ENCODE results near the gene NDUFA12. TPM values are rescaled to one million over a fixed set of nuclear protein-coding genes. Genes with fewer than 3 reads are reported as not detected.

NDUFA12 gene
- total RNA-seq, 3 donors from 2014 or later, result 72.4 to 104 (median 75.1) TPM

DNA sequence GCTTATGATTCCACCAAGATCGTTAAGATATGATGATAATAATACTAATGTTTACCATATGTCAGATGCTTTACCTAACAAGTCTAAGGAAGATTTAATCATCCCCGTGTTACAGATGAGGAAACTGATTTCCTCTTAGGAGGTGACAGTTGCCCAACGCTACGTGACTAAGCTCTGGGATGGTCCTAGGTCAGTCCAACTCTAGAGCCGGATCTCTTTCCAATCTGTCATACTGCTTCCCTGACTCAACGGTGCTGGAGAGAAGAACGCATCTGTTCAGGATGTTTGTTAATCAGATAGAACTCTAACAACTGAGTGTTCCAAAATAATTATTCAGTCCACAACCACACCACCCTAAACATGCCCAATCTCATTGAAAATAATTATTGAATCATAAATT lies 39.8 kb downstream of the NDUFA12 start:
- Histone ChIP-seq H3K9me3 (no peaks in the 10 kb centered on the region), H3K27me3 (no peaks in the 10 kb centered on the region), H3K4me3 (no peak overlapping the region), H3K4me1 (no peaks in the 10 kb centered on the region), H3K27ac (no peak overlapping the region), H3K36me3 (no peaks in the 10 kb centered on the region)
- TF ChIP-seq POLR2AphosphoS5 (IDR thresholded peaks at IDR 0.05) (no peak), CTCF (IDR thresholded peaks at IDR 0.05) (no peak), POLR2A (IDR thresholded peaks at IDR 0.05) (no peak)
- DNase-seq (ENCODE audit: low spot score in 2 of 2), result no peak
- intact Hi-C loops (cut with DNase I; ENCODE audit: low total_unique reads), result no loop called here

GRCh38 chr12:94962670-94963069 lies 40.8 kb downstream of the NDUFA12 start:
- intact Hi-C loops (cut with DNase I; ENCODE audit: low total_unique reads), result no loop called here
- no peaks in the 10 kb centered on the region for H3K4me1 ChIP-seq
- no peak for DNase-seq (ENCODE audit: low spot score in 2 of 2)
- no peaks in the 10 kb centered on the region for H3K9me3 ChIP-seq
- H3K27ac ChIP-seq, result no peak overlapping the region
- no peak overlapping the region for H3K4me3 ChIP-seq
- TF ChIP-seq POLR2AphosphoS5 (IDR thresholded peaks at IDR 0.05) (no peak), CTCF (IDR thresholded peaks at IDR 0.05) (no peak), POLR2A (IDR thresholded peaks at IDR 0.05) (no peak)
- no peaks in the 10 kb centered on the region for H3K36me3 ChIP-seq
- H3K27me3 ChIP-seq, result no peaks in the 10 kb centered on the region

DNA sequence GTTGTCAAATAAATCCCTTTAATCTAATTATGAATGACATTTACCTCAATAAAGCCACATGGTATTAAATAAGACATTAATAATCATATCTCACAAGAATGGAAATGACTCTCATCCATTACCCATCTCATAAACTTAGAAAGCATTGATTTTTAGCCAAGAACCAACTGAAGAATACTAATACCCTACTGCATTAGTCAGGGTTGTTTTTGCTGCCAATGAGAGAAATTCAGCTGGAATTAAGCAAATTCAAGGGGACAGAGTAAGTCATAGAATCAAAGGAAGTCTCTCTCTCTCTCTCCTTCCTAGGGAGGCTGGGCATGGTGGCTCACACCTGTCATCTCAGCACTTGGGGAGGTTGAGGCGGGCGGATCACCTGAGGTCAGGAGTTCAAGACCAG lies 41.6 kb downstream of the NDUFA12 start:
- intact Hi-C loops (cut with DNase I; ENCODE audit: low total_unique reads), result no loop called here
- H3K4me3 ChIP-seq, result no peak overlapping the region
- DNase-seq (ENCODE audit: low spot score in 2 of 2), result no peak
- TF ChIP-seq CTCF (IDR thresholded peaks at IDR 0.05) (no peak), POLR2AphosphoS5 (IDR thresholded peaks at IDR 0.05) (no peak), POLR2A (IDR thresholded peaks at IDR 0.05) (no peak)
- no peaks in the 10 kb centered on the region for H3K36me3 ChIP-seq
- H3K27me3 ChIP-seq, result no peaks in the 10 kb centered on the region
- H3K4me1 ChIP-seq, result no peaks in the 10 kb centered on the region
- H3K9me3 ChIP-seq, result no peaks in the 10 kb centered on the region
- H3K27ac ChIP-seq, result no peak overlapping the region

GRCh38 chr12:94961256-94961824 lies 42.2 kb downstream of the NDUFA12 start:
- TF ChIP-seq POLR2AphosphoS5 (IDR thresholded peaks at IDR 0.05) (no peak), CTCF (IDR thresholded peaks at IDR 0.05) (no peak), POLR2A (IDR thresholded peaks at IDR 0.05) (no peak)
- intact Hi-C loops (cut with DNase I; ENCODE audit: low total_unique reads), result no loop called here
- Histone ChIP-seq H3K27ac (no peak overlapping the region), H3K27me3 (no peaks in the 10 kb centered on the region), H3K4me1 (no peaks in the 10 kb centered on the region), H3K9me3 (no peaks in the 10 kb centered on the region), H3K4me3 (no peak overlapping the region), H3K36me3 (no peaks in the 10 kb centered on the region)
- no peak for DNase-seq (ENCODE audit: low spot score in 2 of 2)

DNA sequence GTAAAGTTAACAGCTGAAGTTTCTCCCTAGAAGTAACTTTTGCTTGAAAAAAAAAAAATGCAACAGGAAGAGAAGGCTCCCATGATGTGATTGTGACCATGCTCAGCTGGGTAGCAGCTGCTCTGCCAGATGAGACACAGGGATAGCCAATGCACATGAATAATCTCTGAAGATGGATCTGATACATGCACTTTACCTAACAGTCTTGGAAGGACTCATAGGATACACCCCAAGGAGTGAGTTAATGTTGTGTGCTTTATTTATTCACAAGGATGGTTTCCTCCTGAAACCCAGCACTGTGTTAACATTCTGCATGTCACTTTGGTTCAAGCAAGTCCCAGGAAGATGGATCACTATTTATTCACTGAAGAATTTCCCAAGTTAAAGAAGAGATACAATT lies 46.5 kb downstream of the NDUFA12 start:
- Histone ChIP-seq H3K9me3 (no peaks in the 10 kb centered on the region), H3K4me3 (no peak overlapping the region), H3K27ac (no peak overlapping the region), H3K4me1 (no peaks in the 10 kb centered on the region), H3K36me3 (no peaks in the 10 kb centered on the region), H3K27me3 (no peaks in the 10 kb centered on the region)
- intact Hi-C loops (cut with DNase I; ENCODE audit: low total_unique reads), result no loop called here
- TF ChIP-seq POLR2AphosphoS5 (IDR thresholded peaks at IDR 0.05), result no peak
- TF ChIP-seq CTCF (IDR thresholded peaks at IDR 0.05), result no peak
- no peak for TF ChIP-seq POLR2A (IDR thresholded peaks at IDR 0.05)
- no peak for DNase-seq (ENCODE audit: low spot score in 2 of 2)
